Coronary artery (tissue), 2 donors: Measurements from ENCODE around the gene LZIC.

Experiments used
- DNase-seq: peaks from one replicate; pipeline ENCODE4 v3.0.0-alpha.2; 2017; ENCODE audit warnings: low spot score
- H3K27ac ChIP-seq, 2 donors: fragments of 200-600 bp; sonication (generic); one replicate each; pipeline ENCODE4 v1.5.1; 2016 to 2019
- H3K4me3 ChIP-seq: fragments of 200-600 bp; sonication (generic); 2 replicates; pipeline ENCODE4 v1.5.1; 2016; ENCODE audit warnings: mild to moderate bottlenecking, moderate library complexity
- CTCF ChIP-seq: fragments of 200-600 bp; sonication (generic); IDR thresholded peaks from one replicate; pipeline ENCODE4 v1.5.1; 2019; ENCODE audit warnings: antibody characterized with exemption

LZIC gene

GRCh38 chr1:9960706-9961562 is 17.7 kb upstream of the LZIC start:
- no peak for DNase-seq
- Histone ChIP-seq H3K4me3 (no peak overlapping the region), H3K27ac (no peak overlapping the region)
- TF ChIP-seq CTCF: no peak

- no peak for TF ChIP-seq CTCF
- H3K27ac ChIP-seq: no peak overlapping the region
- H3K4me3 ChIP-seq: no peak overlapping the region
- DNase-seq: no peak
Measured at GRCh38 chr1:9960011-9960410, 16.8 kb upstream of the LZIC start.

- no peak for TF ChIP-seq CTCF
- no peak for DNase-seq
- no peak overlapping the region for H3K4me3 ChIP-seq
- H3K27ac ChIP-seq: no peak overlapping the region
Measured at GRCh38 chr1:9957726-9958125, 14.5 kb upstream of the LZIC start.

GRCh38 chr1:9946315-9946714 is 3.1 kb upstream of the LZIC start:
- Histone ChIP-seq H3K27ac (no peak overlapping the region), H3K4me3 (no peak overlapping the region)
- no peak for DNase-seq
- TF ChIP-seq CTCF: no peak

GRCh38 chr1:9942399-9942938 is 722 bp downstream of the LZIC start:
- no peak for DNase-seq
- Histone ChIP-seq H3K4me3 (peak overlapping the region; percentile 90), H3K27ac (peak overlapping the region; percentile 81 to 89)
- TF ChIP-seq CTCF: no peak

- Histone ChIP-seq H3K4me3 (no peak overlapping the region), H3K27ac (no peak overlapping the region)
- no peak for TF ChIP-seq CTCF
- no peak for DNase-seq
Measured at GRCh38 chr1:9929431-9930385, 13.5 kb downstream of the LZIC start.
